ENCODE measurements around the gene CFAP46. TPM values are rescaled to one million over a fixed set of nuclear protein-coding genes. Genes with fewer than 3 reads are reported as not detected.
"Not testable (repeated sequence)": the region's sequence is repeated elsewhere in the genome, so short reads cannot be mapped to it uniquely, and the experiment has no call there.

CFAP46 gene
- polyA plus RNA-seq, 3 donors = 0.07 TPM; not detected in 2

DNA sequence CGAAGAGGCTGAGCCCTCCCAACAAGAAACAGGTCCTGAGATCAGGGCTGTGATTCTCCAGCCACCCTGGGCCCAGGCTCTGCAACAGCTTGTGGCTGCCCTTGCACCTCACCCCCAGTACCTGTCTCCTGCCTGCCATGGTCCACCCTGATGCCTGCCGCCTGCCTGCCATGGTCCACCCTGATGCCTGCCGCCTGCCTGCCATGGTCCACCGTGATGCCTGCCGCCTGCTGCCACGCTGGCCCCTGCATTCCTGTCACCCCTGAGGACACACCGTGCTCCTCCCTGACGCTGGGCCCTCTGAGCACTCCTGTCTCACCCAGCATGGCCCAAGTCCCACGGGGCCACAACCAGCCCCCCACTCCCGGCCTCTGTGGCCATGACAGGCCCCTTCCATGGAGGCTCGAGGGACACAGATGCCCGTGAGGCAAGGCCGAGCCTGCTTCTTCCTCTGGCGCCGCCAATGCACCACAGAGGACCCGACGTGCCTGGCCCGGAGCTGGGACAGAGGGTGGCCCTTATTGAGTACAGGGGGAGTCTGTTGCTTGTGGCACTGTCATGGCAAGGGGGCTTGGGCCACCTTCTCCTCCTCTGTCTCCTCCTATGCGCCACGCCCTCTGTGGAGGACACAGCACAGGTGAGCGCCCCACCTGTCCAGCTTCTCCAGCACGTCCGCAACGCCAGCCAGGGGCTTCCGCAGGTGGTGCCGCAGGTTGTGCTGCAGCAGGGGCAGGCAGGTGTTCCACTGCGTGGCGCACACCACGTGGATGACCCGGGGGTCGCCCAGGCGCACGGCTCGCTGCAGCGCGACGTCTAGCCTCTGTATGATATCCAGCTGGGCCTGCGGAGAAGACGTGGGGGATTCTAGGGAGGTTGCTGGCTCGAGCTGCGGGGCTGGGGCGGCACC is 18.1 kb downstream of the CFAP46 start:
- no peaks in the 10 kb centered on the region for H3K27me3 ChIP-seq (ENCODE audit: control insufficient read depth in 2 of 2, insufficient read depth in 2 of 2, low read length in 2 of 2)
- Mint-ChIP-seq H3K4me3 (no peak overlapping the region), H3K4me1 (no peaks in the 10 kb centered on the region), H3K27ac (no peak overlapping the region), H3K27me3 (ENCODE audit: low read depth in 3 of 3) (peaks cover 0 to 4% (median 2%) of the 10 kb centered on the region in 3 donors), H3K9me3 (no peaks in the 10 kb centered on the region), H3K36me3 (no peaks in the 10 kb centered on the region)
- H3K4me1 ChIP-seq (ENCODE audit: control insufficient read depth in 1 of 2, insufficient read depth in 2 of 2, low read length in 2 of 2) = peaks cover 0 to 2% of the 10 kb centered on the region in 2 donors
- H3K4me3 ChIP-seq (replicated peaks in 1 of 3; ENCODE audit: low read depth in 2 of 3, low read length in 3 of 3) = no peak overlapping the region
- H2AFZ ChIP-seq (ENCODE audit: insufficient read depth, low read depth, low read length, poor library complexity, severe bottlenecking) = no peak overlapping the region
- no peaks in the 10 kb centered on the region for H4K20me1 ChIP-seq (ENCODE audit: insufficient read depth, low read length)
- H3K9me3 ChIP-seq (replicated peaks in 1 of 2; ENCODE audit: control insufficient read depth in 1 of 2, insufficient read depth in 1 of 2, low read length in 2 of 2) = no peaks in the 10 kb centered on the region
- TF ChIP-seq, protein P1, sequence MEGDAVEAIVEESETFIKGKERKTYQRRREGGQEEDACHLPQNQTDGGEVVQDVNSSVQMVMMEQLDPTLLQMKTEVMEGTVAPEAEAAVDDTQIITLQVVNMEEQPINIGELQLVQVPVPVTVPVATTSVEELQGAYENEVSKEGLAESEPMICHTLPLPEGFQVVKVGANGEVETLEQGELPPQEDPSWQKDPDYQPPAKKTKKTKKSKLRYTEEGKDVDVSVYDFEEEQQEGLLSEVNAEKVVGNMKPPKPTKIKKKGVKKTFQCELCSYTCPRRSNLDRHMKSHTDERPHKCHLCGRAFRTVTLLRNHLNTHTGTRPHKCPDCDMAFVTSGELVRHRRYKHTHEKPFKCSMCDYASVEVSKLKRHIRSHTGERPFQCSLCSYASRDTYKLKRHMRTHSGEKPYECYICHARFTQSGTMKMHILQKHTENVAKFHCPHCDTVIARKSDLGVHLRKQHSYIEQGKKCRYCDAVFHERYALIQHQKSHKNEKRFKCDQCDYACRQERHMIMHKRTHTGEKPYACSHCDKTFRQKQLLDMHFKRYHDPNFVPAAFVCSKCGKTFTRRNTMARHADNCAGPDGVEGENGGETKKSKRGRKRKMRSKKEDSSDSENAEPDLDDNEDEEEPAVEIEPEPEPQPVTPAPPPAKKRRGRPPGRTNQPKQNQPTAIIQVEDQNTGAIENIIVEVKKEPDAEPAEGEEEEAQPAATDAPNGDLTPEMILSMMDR (IDR thresholded peaks at IDR 0.05) = no peak
- H3K27ac ChIP-seq (ENCODE audit: low read depth in 1 of 2, low read length in 2 of 2) = no peak overlapping the region
- no peak for DNase-seq
- no peaks in the 10 kb centered on the region for H3K79me2 ChIP-seq (ENCODE audit: insufficient read depth, low read length)
- no peaks in the 10 kb centered on the region for H3K36me3 ChIP-seq (replicated peaks in 1 of 2; ENCODE audit: control insufficient read depth in 1 of 2, insufficient read depth in 2 of 2, low read length in 2 of 2)
- no peak overlapping the region for H3K9ac ChIP-seq (ENCODE audit: insufficient read depth, low read length, poor library complexity, severe bottlenecking)
- intact Hi-C loops (cut with micrococcal nuclease) = no loop called here
- H3K4me2 ChIP-seq (replicated peaks; ENCODE audit: extremely low read depth, low read length, poor library complexity, severe bottlenecking) = no peak overlapping the region
- WGBS (ENCODE audit: insufficient coverage) = 94% methylated on average over 35 of the region's 42 CpGs

DNA sequence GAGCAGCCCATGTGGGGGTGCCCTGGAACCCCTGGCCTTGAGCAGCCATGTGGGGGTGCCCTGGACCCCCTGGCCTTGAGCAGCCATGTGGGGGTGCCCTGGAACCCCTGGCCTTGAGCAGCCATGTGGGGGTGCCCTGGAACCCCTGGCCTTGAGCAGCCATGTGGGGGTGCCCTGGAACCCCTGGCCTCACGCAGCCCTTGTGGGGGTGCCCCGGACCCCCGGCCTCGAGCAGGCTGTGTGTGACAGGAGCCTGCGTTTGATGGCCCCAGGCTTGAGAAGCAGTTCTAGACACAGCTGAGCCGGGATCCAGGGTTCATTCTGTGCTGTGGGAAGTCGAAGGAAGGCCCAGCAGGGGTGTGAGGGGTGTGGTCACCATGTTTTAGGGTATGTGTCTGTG is 19.0 kb downstream of the CFAP46 start:
- H3K27ac Mint-ChIP-seq; H2AFZ ChIP-seq (ENCODE audit: insufficient read depth, low read depth, low read length, poor library complexity, severe bottlenecking); H3K79me2 ChIP-seq (ENCODE audit: insufficient read depth, low read length); H3K27me3 Mint-ChIP-seq (ENCODE audit: low read depth in 3 of 3); H3K4me3 Mint-ChIP-seq; H3K9me3 Mint-ChIP-seq; H3K4me1 Mint-ChIP-seq; H3K4me3 ChIP-seq (replicated peaks in 1 of 3; ENCODE audit: low read depth in 2 of 3, low read length in 3 of 3); H3K27ac ChIP-seq (ENCODE audit: low read depth in 1 of 2, low read length in 2 of 2); H3K4me1 ChIP-seq (ENCODE audit: control insufficient read depth in 1 of 2, insufficient read depth in 2 of 2, low read length in 2 of 2); H3K9ac ChIP-seq (ENCODE audit: insufficient read depth, low read length, poor library complexity, severe bottlenecking); H3K36me3 ChIP-seq (replicated peaks in 1 of 2; ENCODE audit: control insufficient read depth in 1 of 2, insufficient read depth in 2 of 2, low read length in 2 of 2); H3K36me3 Mint-ChIP-seq; intact Hi-C loops (cut with micrococcal nuclease); H3K27me3 ChIP-seq (ENCODE audit: control insufficient read depth in 2 of 2, insufficient read depth in 2 of 2, low read length in 2 of 2); DNase-seq; H3K9me3 ChIP-seq (replicated peaks in 1 of 2; ENCODE audit: control insufficient read depth in 1 of 2, insufficient read depth in 1 of 2, low read length in 2 of 2); H3K4me2 ChIP-seq (replicated peaks; ENCODE audit: extremely low read depth, low read length, poor library complexity, severe bottlenecking); H4K20me1 ChIP-seq (ENCODE audit: insufficient read depth, low read length): not testable (repeated sequence)
- WGBS (ENCODE audit: insufficient coverage) = 94% methylated on average over 7 of the region's 7 CpGs

Data from CD14-positive monocyte (primary cell).